AG08396 (cell line): ENCODE measurements around the gene TANGO2.

ENCODE experiments used
- DNase-seq: peaks from one replicate; pipeline ENCODE4 v3.0.0; 2012; ENCODE audit warnings: low spot score, mixed read lengths

Gene TANGO2

GRCh38 chr22:20026996-20027601 lies 6.2 kb downstream of the TANGO2 start:
- DNase-seq: no peak

DNA sequence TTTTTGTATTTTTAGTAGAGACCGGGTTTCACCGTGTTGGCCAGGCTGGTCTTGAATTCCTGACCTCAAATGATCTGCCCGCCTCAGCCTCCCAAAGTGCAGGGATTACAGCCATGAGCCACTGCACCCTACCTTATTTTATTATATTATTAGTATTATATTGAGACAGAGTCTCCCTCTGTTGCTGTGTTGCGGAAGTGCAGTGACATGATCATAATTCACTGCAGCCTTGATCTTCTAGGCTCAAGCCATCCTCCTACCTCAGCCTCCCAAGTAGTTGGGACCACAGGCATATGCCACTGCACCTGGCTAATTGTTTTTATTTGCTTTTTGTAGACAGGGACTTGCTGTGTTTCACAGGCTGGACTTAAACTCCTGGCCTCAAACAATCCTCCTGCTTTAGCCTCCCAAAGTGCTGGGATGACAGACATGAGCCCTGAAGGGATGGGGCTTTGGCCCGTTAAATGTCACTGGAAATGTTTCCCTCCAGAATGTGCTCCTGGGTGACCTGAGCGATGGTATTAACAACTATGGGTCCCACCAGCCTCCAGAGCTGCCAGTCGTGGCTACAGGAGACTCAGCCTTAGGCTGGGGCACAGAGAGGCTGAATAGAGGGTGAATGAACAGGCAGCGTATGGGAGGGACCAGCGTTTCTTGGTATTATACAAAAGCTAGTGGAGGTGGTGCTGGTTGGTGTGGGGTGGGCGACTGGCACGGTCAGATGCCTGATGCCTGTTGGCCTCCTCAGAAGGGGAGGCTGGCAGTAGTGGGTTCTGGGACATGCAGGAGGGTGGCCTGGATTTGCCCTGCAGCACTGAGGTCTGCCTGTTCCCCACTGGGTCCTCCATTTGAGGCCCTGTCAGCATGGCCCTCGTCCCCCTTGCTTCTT lies 7.3 kb downstream of the TANGO2 start:
- DNase-seq: no peak

- DNase-seq: no peak
Observed at GRCh38 chr22:20028855-20029549, 8.1 kb downstream of the TANGO2 start.

DNA sequence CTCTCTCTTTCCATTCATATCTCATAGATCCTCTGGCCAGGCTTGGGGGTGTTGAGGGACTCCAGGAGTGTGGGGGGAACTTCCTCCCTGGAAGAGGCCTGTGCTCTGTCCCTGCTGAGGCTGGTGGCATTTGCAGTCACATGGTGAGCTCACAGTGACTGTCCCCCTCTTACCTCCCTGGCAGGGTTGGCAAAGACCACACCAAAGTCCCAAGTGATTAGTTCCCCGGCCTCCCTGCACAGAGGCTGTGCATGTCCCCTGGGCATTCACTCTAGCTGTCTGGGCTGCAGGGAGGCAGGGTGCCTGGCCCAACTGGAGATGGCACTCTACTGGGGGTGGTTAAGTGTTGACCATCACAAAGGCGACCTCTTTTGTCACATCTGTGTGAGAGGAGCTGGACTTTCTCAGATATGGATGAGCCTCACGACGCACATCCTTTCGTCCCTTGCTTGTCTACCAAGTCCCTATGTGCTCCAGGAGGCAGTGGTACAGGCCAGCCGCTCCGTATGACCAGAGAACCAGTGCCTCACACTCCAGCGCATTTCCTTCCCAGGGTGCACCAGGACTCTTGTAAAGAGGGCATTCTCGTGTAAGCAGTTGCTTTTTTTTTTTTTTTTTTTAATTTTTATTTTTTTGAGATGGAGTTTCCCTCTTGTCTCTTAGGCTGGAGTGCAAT lies 8.8 kb downstream of the TANGO2 start:
- DNase-seq: no peak

DNA sequence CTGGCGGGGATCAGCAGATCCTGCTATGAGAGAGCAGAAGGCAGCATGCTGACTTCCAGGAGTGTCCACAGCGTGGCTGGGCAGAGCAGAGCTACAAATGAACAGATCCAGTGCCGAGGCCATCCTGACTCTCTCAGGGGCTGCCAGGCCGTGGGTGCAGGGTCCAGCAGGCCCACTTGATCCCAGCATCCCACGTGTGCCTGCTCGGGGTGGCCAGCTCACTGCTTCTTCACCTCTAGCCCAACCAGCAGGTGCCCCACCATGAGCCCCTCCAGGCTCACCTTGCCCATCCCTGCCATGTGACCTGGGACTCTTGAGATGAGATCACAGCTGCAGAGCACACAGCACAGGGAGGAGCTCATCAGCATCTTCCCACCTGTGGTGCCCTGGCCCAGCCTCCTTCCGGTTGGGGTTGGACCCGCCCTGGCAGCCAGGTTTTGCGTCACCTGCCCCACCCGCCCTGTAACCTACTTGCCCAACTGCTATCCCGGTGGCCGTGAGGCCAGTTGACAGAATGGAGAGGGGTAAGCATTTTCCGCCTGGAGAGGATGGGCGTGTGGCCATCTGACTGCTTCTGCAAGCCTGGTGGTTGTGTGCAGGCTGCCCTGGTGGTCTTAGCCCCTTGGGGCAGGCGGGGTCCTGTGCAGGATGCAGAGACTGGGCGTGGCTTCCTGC lies 11.0 kb downstream of the TANGO2 start:
- no peak for DNase-seq

GRCh38 chr22:20032407-20032991 lies 11.6 kb downstream of the TANGO2 start:
- no peak for DNase-seq

DNA sequence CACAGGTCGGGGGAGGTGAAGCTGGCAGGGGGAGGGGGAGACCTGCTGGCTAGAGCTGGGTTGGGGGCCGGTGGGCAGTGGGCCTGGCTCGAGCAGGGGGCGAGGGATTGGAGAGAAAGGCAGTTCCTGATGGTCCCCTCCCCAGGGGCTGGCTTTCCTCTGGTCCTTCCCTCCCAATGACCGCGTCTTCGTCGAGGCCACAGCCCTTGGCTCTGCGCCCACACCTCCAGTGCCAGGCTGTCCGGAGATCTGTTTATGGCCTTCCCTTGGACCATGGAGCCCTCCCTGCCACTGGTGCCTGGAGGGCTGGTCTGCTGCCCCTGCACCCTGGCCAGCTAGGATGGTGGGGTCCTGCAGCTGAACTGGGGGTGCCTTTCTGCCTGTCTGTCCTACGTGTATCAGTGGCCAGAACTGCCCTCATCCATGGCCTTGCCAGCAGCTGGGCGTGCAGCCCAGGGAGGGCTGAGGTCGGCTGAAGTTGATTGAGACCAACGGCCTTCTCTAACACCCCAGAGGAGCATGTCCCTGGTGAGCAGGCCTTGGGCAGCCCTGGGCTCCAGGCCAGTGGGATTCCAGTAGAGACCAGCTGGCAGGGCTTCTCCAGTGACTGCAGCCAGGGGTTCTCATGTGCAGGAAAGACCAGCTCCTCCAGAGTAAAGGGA lies 12.3 kb downstream of the TANGO2 start:
- peak; percentile 37 for DNase-seq

DNA sequence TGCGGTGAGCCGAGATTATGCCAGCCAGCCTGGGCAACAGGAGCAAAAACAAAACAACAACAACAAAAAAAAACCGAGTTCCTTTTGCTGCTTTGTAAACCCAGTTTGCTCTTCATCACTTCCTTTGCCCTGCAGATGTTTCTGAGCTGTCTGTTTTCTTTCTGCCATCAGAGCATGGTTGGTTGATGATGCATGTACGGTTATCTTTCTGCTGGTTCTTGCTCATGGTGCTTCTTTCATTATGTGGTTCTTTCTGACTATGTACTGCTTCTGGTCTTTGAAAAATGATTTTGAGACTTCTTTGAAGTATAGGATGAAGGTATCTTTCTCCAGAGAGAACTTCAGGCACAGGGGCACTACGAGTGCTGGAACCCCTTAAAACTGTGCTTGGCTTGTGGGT lies 13.2 kb downstream of the TANGO2 start:
- no peak for DNase-seq

DNA sequence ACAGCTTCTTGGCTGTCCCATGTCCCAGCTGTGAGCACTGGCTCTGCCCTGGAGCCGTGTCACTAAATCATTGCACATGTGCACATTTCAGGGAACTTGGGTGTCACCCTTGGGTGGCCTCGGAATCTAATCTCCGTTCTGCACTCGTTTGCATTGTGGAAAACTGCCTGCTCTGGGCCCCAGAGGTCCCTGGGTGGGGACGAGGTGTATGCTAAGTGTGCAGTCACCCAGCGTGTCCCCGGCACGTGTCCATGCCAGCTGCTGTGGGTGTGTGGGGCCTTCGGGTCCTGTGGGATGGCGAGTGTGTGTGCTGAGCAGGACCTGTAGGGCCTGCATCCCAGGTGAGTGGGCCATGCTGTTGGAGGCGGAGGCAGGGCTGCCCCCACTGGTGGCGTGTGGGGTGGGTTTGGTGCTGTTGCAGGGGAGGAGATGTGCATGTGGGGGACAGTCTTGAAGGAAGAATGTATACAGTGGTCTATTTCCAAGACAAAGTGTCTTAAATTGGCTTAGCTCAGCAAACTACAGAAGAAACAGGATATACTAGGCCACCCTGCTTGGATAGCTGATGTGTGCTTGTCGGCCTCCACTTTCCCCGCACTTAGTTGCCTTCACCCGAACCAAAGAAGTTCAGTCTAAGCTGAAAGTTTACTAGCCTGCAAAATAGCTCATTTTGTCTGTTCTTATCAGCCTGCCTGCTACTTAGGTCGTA lies 14.6 kb downstream of the TANGO2 start:
- no peak for DNase-seq

- DNase-seq: no peak
Observed at GRCh38 chr22:20036084-20036482, 15.2 kb downstream of the TANGO2 start.

GRCh38 chr22:20036535-20037392 lies 15.9 kb downstream of the TANGO2 start:
- DNase-seq: no peak

- DNase-seq: no peak
Observed at GRCh38 chr22:20037419-20037818, 16.5 kb downstream of the TANGO2 start.

DNA sequence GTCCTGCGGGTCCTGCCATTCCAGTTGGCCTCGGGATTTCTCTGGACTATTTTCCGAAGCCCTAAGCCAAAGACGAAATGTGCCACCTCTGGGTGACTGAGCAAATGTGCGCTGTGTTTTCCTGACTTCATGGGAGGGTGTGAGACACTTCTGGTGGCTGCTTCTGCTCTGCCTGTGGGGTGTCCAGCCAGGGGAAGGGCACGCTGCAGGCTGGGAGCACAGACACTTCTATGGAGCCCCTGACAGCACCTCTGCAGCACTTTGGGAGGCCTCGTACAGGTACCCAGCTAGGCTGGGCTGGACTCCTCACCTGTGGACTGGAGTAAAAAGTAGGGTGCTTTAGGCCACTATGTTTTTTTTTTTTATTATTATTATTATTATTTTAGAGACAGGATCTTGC lies 17.7 kb downstream of the TANGO2 start:
- no peak for DNase-seq

GRCh38 chr22:20039683-20040325 lies 18.9 kb downstream of the TANGO2 start:
- DNase-seq: no peak

DNA sequence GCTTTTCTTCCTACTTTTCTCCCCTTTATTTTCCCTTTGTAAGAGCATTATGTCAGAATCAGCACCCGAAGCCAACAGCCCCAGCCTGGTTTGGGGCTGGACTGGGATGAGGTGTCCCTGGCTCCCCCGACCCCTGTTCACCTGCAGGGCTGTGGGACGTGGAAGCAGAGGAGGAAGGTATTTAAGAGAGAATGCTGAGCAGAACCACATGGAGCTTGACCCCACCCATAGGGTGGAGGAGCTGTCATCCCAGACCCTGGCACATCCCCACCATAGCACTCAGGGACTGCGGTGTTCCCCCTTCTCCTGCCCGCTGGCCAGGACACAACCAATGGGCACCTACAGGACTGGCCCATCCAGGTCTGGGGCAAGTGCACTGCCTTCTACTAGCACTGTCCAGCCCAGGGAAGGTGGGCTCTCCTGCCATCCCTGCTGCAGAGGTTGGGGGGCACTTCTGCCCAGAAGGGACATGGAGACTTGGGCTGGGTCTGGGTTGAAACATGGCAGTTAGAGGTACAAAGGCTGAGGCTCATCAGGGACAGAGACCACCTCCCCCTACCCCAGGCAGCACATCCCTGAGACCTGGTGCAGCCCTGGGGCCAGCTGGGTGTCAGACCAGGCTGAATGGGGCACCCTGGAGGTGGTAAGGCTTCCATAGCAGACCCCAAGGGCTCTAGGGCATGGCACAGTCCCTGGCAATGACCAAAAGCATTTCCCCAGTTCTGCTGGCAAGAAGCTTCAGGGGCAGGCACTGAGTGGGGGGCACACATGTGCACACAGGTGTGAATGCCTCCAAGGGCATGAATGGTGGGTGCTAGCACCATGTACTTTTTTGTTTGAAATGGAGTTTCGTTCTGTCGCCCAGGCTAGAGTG lies 19.7 kb downstream of the TANGO2 start:
- DNase-seq: no peak

GRCh38 chr22:20043057-20043996 lies 22.4 kb downstream of the TANGO2 start:
- DNase-seq: no peak

GRCh38 chr22:20043997-20044342 lies 23.1 kb downstream of the TANGO2 start:
- no peak for DNase-seq
